CD14-positive monocyte (primary cell): ENCODE results near the gene HECW1. TPM values are rescaled to one million over a fixed set of nuclear protein-coding genes. Genes with fewer than 3 reads are reported as not detected.

ENCODE experiments used
- DNase-seq, 3 donors: peaks; one replicate each; pipeline ENCODE4 v3.0.0-alpha.2; 2011 to 2022
- H2AFZ ChIP-seq: 2 replicates; pipeline ENCODE4 v1.6.0; 2012; ENCODE audit warnings: mild to moderate bottlenecking, low read depth, low read length, inconsistent platforms; ENCODE audit not compliant: insufficient read depth, poor library complexity, severe bottlenecking
- H3K27ac ChIP-seq, 2 donors: 1 replicate in 1 of 2; 2 replicates in 1 of 2; pipeline ENCODE4 v1.5.1; 2012 to 2013; ENCODE audit warnings: low read length in 2 of 2, control low read depth in 1 of 2, inconsistent platforms in 1 of 2, low read depth in 1 of 2, mild to moderate bottlenecking in 1 of 2
- H3K27me3 ChIP-seq, 2 donors: one replicate each; pipeline versions ENCODE4 v1.6.0 to v1.6.1; 2011 to 2013; ENCODE audit warnings: low read length in 2 of 2; ENCODE audit not compliant: control insufficient read depth in 2 of 2, insufficient read depth in 2 of 2
- H3K36me3 ChIP-seq, 2 donors: replicated peaks in 1 of 2; 1 replicate in 1 of 2; 2 replicates in 1 of 2; pipeline versions ENCODE4 v1.5.1 to v1.6.1; 2012 to 2013; ENCODE audit warnings: low read length in 2 of 2, control low read depth in 1 of 2, inconsistent platforms in 1 of 2, mild to moderate bottlenecking in 1 of 2; ENCODE audit not compliant: insufficient read depth in 2 of 2, control insufficient read depth in 1 of 2
- H3K4me1 ChIP-seq, 2 donors: 1 replicate in 1 of 2; 2 replicates in 1 of 2; pipeline versions ENCODE4 v1.5.1 to v1.6.1; 2012 to 2013; ENCODE audit warnings: low read length in 2 of 2, control low read depth in 1 of 2, inconsistent platforms in 1 of 2, mild to moderate bottlenecking in 1 of 2, moderate library complexity in 1 of 2; ENCODE audit not compliant: insufficient read depth in 2 of 2, control insufficient read depth in 1 of 2
- H3K4me2 ChIP-seq: replicated peaks from 2 replicates; pipeline ENCODE3; 2012; ENCODE audit warnings: low read length, moderate library complexity, mild to moderate bottlenecking; ENCODE audit not compliant: poor library complexity, severe bottlenecking; ENCODE audit errors: extremely low read depth
- H3K4me3 ChIP-seq, 3 experiments: fragments of 200-600 bp in 1 of 3; sonication (generic) in 1 of 3; replicated peaks in 1 of 3; 1 replicate in 2 of 3; 2 replicates in 1 of 3; pipeline ENCODE4 v1.5.1; 2011 to 2013; ENCODE audit warnings: low read length in 3 of 3, mild to moderate bottlenecking in 3 of 3, control low read depth in 2 of 3, low read depth in 2 of 3, inconsistent platforms in 1 of 3, moderate library complexity in 1 of 3
- H3K79me2 ChIP-seq: 2 replicates; pipeline ENCODE4 v1.6.0; 2012; ENCODE audit warnings: mild to moderate bottlenecking, control low read depth, inconsistent platforms, low read length, moderate library complexity; ENCODE audit not compliant: insufficient read depth
- H3K9ac ChIP-seq: 2 replicates; pipeline ENCODE4 v1.6.0; 2017; ENCODE audit warnings: low read length, mild to moderate bottlenecking; ENCODE audit not compliant: insufficient read depth, poor library complexity, severe bottlenecking
- H3K9me3 ChIP-seq, 2 donors: replicated peaks in 1 of 2; 1 replicate in 1 of 2; 2 replicates in 1 of 2; pipeline versions ENCODE4 v1.5.1 to v1.6.1; 2012 to 2013; ENCODE audit warnings: low read length in 2 of 2, control low read depth in 1 of 2; ENCODE audit not compliant: control insufficient read depth in 1 of 2, insufficient read depth in 1 of 2
- H4K20me1 ChIP-seq: 2 replicates; pipeline ENCODE4 v1.6.0; 2012; ENCODE audit warnings: mild to moderate bottlenecking, low read length, control low read depth, moderate library complexity; ENCODE audit not compliant: insufficient read depth
- H3K27ac Mint-ChIP-seq, 7 donors: one replicate each; pipeline ENCODE4 v1.8.0; 2020; ENCODE audit warnings: mild to moderate bottlenecking in 7 of 7, mixed read lengths in 7 of 7, moderate library complexity in 6 of 7, inconsistent platforms in 2 of 7
- H3K27me3 Mint-ChIP-seq, 3 donors: one replicate each; pipeline ENCODE4 v1.8.0; 2021 to 2022; ENCODE audit warnings: low read depth in 3 of 3, mild to moderate bottlenecking in 3 of 3, mixed read lengths in 3 of 3, moderate library complexity in 3 of 3, inconsistent platforms in 1 of 3
- H3K36me3 Mint-ChIP-seq, 2 donors: one replicate each; pipeline ENCODE4 v1.8.0; 2020; ENCODE audit warnings: mixed read lengths in 2 of 2, inconsistent platforms in 1 of 2, mild to moderate bottlenecking in 1 of 2
- H3K4me1 Mint-ChIP-seq: one replicate; pipeline ENCODE4 v1.8.0; 2020; ENCODE audit warnings: mild to moderate bottlenecking, mixed read lengths
- H3K4me3 Mint-ChIP-seq, 2 donors: one replicate each; pipeline ENCODE4 v1.8.0; 2020; ENCODE audit warnings: mild to moderate bottlenecking in 2 of 2, mixed read lengths in 2 of 2, moderate library complexity in 1 of 2
- H3K9me3 Mint-ChIP-seq, 7 donors: one replicate each; pipeline ENCODE4 v1.8.0; 2020 to 2022; ENCODE audit warnings: mixed read lengths in 7 of 7, mild to moderate bottlenecking in 6 of 7, moderate library complexity in 6 of 7, inconsistent platforms in 2 of 7
- CTCF ChIP-seq: fragments of 200-600 bp; IDR thresholded peaks from one replicate; pipeline ENCODE4 v1.8.0; 2022; ENCODE audit warnings: antibody characterized with exemption, mild to moderate bottlenecking
- WGBS: methylation state at CpG from one replicate; pipeline ENCODE4 v1.1.5; 2013; ENCODE audit warnings: missing lambda C conversion rate; ENCODE audit not compliant: insufficient coverage; 5-methylcytosine and 5-hydroxymethylcytosine counted together
- intact Hi-C, 2 donors: fragments of 100-400 bp; cut with micrococcal nuclease; formaldehyde crosslinking; loops; one replicate each; pipeline versions ENCODE4 v1.15.0 to v1.15.1; 2023
- polyA plus RNA-seq, 3 donors: library from polyadenylated mRNA; depleted of rRNA in 1 of 3; unstranded in 2 of 3; stranded (reverse) in 1 of 3; fragments of 300-500 nt in 2 of 3; fragments of >200 nt in 1 of 3; fragmentation: Illumina TruSeq in 2 of 3; gene quantifications; 1 replicate in 2 of 3; 2 replicates in 1 of 3; pipeline ENCODE4 v1.2.3, GENCODE V29; 2012 to 2021

HECW1 gene
- polyA plus RNA-seq, 3 donors = not detected

- Mint-ChIP-seq H3K4me1 (peaks cover 5% of the 10 kb centered on the region), H3K27me3 (peaks cover 9 to 15% (median 13%) of the 10 kb centered on the region in 3 donors), H3K27ac (peak overlapping the region in 1 of 7 donors; percentile 46), H3K4me3 (no peak overlapping the region), H3K36me3 (no peaks in the 10 kb centered on the region), H3K9me3 (no peaks in the 10 kb centered on the region)
- Histone ChIP-seq H3K36me3 (no peaks in the 10 kb centered on the region), H3K27ac (no peak overlapping the region), H3K79me2 (no peaks in the 10 kb centered on the region), H3K4me3 (no peak overlapping the region), H3K9ac (no peak overlapping the region), H3K27me3 (no peaks in the 10 kb centered on the region), H3K4me1 (no peaks in the 10 kb centered on the region), H2AFZ (no peak overlapping the region), H3K9me3 (no peaks in the 10 kb centered on the region), H4K20me1 (no peaks in the 10 kb centered on the region), H3K4me2 (no peak overlapping the region)
- intact Hi-C loops = no loop called here
- no CpG with 5 or more reads among the region's 3 CpGs for WGBS
- TF ChIP-seq CTCF = no peak
- DNase-seq = peak in 1 of 3 donors; percentile 4
Measured at GRCh38 chr7:43553999-43554398, 441.6 kb downstream of the HECW1 start.

- 77% methylated on average over 3 of the region's 15 CpGs for WGBS
- peak overlapping the region in 1 of 2 donors; percentile 20 for H3K4me3 Mint-ChIP-seq
- H3K27ac Mint-ChIP-seq = peak overlapping the region in 2 of 7 donors; percentile 9 to 73
Measured at GRCh38 chr7:43554423-43554822, 442.0 kb downstream of the HECW1 start.

More at GRCh38 chr7:43554423-43554822, 442.0 kb downstream of the HECW1 start:
- H3K9ac ChIP-seq = no peak overlapping the region
- Mint-ChIP-seq H3K36me3 (no peaks in the 10 kb centered on the region), H3K4me1 (peaks cover 5% of the 10 kb centered on the region), H3K9me3 (no peaks in the 10 kb centered on the region), H3K27me3 (peaks cover 9 to 15% (median 13%) of the 10 kb centered on the region in 3 donors)
- H4K20me1 ChIP-seq = no peaks in the 10 kb centered on the region
- no peak for TF ChIP-seq CTCF
- no peaks in the 10 kb centered on the region for H3K36me3 ChIP-seq
- H3K4me1 ChIP-seq = no peaks in the 10 kb centered on the region
- H3K79me2 ChIP-seq = no peaks in the 10 kb centered on the region
- intact Hi-C loops = no loop called here
- no peak for DNase-seq
- H3K27me3 ChIP-seq = no peaks in the 10 kb centered on the region
- H3K9me3 ChIP-seq = no peaks in the 10 kb centered on the region
- H3K4me2 ChIP-seq = no peak overlapping the region
- H2AFZ ChIP-seq = no peak overlapping the region
- no peak overlapping the region for H3K27ac ChIP-seq
- H3K4me3 ChIP-seq = no peak overlapping the region
